NCI-H2196 (cell line): ENCODE measurements around the gene NXNL2.

ENCODE experiments used
- DNase-seq: peaks from one replicate; lab custom pipeline; 2025; ENCODE audit not compliant: unreplicated experiment; lab: John Stamatoyannopoulos, UW

The NXNL2 gene

DNA sequence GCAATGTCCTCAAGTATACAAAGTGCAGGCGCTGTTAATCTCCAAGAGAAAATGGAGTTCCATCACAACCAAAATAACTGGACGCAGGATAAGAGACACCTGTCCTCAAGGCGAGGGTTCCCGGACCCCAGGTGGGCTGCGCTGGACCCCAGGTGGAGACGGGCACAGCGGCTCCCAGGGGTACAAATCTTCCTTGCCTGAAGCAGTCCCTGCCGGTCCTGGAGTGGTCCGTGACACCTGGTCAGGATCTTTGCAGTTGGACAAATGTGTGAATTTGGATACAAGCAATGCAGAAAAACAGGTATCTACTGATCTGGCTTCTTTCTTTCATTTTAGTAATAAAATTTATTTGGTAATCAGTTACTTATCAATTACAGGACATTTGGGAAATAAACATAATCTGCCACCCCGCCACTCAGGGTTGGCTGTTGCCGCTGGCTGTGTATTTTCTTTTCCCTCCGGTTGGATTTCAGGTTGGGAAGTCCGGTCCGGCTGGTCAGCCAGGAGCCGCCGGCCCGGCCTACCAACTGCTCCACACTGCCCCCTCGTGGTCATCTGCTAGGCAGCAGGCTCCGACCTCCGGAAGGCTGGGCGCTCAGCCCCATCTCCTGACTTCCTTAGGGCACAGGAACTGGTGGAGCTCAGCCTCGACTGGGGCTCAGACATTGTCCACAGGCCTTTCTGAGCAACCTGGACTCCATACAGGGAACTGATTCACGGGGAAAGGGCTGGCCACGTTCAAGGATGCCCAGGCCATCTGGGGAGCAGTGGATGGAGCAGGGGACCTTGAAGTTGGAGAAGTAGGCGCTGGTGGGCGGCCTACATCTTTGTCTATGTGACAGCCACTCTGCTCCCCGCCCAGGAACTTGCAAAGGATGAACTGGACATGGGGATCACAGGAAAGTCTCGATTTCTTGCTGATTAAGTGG is 43.4 kb downstream of the NXNL2 start:
- peak; percentile 72 for DNase-seq

DNA sequence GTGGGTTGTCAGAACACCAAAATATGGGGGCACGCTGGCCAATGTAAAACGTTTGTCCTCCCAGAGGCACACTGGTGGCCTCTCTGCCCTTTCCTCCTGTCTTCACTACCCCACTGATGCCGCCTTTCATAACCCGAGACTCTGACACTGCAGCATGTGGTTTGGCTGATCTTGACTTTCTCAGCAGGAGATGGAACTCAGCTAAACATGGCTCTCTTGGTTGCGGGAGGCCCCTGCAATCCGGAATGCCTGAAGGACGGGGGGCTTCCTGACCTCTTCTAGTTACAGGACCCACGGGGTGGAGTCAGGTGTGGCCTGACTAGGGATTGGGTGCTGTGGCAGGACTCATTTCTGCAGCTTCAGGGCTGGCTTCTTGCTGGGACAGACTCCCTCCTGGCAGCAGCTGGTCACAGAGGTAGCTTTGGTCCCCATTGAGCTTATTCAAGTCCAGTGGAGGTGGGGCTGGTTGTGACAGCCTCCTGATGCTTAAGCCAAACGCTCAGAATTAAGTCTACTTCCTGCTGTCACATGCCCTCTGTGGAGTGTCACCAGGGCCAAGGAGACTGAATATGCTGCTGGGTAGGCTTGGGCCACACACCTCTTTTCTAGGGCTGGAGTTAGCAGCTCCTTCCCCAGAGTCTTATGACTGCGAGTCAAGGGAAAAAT is 44.2 kb downstream of the NXNL2 start:
- DNase-seq, result no peak

DNA sequence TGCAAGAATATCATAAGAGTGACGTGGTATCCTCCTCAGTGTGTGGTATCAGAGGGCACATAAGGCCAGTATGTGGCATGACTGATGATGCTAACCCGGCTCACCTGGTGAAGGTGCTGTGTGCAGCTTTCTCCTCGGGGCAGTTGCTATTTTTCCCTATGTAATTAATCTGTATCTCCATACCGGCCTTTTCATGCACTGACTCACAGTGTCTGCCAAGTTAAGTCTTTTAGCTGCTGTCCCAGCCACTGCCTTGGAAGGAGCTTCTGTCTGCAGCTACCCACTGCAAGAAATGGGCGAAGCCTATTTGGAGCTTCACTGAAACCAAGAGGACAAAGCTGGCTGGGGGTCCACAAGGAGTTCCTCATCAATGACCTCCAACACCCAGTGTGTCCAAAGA is 46.0 kb downstream of the NXNL2 start:
- no peak for DNase-seq

DNA sequence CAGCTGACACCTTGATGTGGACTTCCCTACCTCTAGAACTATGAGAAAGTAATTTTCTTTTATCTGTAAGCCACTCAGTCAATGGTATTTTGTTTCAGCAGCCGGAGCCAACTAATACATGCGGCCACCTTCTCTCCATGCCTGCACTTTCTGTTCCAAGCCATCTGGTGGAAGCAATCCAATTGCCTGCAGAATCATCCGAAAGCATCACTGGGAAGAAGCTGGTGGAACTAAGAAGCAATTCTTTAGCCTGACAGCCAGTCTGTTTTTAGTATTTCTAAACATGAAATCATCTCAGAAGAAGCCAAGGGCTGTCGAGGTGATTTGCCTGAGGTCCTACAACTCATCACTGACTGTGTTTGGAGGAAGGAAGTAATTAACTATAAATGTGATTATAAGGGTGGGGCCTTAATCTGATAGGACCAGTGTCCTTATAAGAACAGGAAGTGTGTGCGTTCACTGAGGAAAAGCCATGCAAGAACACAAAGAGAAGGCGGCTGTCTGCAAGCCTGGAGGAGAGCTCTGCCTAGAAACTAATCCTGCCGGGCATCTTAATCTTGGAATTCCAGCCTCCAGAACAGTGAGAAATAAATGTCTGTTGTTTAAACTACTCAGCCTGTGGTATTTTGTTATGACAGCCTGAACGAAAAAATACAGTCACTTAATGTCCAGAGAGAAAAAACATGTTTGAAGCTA is 49.1 kb downstream of the NXNL2 start:
- DNase-seq, result no peak

DNA sequence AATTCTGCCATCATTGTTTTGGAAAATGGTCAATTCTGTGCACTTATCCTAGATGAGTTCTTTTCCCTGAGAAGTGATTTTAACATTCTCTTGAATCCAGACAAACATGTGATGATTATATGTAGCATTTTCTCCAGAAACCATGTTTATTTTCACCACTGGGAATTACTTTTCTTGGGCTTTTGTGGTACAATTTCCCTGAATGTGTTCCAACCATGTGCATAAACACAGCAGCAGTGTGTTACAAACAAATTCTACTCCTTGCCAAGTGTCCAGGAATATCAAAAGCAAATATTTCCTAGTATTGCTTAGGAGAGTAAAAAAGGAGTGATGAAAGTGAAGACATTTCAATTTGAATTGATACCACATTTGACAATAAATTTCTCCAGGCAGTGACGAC is 50.4 kb downstream of the NXNL2 start:
- no peak for DNase-seq

DNA sequence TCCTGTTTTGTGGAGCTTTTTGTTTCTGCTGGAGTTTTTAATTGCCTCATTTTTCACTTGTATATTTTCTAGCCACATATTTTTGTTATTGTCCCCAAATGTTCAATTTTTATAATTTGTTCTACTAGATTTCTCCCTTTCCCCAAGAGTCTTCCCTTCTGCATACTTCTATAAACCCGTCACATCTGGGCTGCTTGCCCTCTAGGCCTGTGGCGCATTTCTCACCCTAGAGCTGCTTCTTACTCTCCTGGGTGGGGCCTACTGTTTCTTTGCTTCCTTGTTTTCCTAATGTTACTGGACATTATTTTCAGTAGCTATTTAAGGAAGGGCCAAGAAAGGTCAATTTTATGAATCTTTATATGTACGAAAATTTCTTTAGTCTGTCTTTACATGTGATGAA is 51.5 kb downstream of the NXNL2 start:
- DNase-seq, result no peak

DNA sequence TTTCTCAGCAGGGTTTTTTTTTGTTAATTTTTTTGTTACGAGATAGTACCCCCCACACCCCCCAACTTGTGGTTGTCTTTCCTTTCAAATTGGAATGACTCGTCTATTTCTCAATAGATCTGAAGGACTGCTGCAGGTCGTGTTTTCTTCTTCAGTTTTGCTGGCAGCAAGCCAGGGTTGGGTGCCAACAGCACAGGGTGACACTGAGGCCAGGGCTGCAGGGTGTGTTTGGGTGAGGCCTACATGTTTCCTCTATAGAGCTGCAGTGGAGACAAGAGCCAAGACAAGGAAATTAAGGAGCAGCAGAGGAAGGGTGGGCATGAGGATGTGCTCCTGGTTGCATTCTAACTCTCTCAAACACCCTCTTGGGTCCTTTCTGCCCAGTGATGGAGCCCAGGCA is 52.2 kb downstream of the NXNL2 start:
- DNase-seq, result no peak

DNA sequence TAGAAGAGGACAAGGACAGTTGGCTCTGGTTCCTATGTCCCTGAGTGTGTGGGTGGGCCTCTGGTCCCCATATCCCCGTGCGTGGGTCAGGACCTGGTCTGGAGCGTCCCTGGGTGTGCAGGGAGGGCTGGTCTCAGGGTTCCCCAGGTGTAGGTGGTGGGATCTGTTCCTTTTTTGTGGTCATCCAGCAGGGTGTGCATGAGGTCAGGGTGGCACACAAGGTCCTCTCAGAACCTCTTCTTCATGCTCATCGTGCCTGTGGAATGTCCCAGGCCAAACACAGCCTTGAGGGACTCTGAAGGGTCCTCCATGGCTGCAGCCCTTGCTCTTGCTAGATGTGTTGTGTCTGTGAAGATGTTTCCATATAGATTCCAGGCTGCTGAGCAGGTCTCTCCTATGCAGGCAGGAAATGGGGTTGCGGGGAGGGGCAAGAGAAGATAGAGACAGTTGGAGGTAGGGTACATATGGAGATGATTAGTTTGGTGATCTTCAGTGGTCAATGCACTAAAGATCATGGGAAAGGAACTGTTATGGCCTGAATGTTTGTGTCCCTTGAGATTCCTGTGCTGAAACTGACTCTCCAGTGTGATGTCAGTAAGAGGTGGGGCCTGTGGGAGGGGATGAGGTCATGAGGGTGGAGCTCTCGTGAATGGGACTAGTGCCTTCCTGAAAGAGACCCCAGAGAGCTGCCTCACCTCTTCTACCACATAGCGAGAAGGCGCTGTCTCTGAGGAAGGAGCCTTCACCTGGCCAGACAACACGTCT is 53.1 kb downstream of the NXNL2 start:
- no peak for DNase-seq

DNA sequence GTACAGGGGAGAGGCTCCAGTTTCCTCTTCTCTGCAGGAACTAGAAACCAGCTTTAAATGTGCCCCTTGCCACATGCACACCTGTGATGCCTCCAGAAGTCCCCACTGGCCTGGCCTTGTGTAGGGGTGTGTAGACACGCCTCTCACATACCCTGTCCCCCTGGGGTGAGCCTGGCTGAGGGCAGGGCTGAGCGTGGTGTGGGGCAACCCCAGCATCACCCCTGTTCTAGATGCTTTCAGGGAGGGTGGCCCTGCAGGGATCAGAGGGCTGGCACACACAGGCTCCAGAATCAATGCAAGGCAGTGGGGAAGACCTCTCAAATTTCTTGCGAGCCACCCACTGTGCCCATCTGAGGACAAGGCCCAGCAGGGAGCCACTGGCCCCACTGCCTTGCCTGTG is 54.7 kb downstream of the NXNL2 start:
- DNase-seq, result no peak

DNA sequence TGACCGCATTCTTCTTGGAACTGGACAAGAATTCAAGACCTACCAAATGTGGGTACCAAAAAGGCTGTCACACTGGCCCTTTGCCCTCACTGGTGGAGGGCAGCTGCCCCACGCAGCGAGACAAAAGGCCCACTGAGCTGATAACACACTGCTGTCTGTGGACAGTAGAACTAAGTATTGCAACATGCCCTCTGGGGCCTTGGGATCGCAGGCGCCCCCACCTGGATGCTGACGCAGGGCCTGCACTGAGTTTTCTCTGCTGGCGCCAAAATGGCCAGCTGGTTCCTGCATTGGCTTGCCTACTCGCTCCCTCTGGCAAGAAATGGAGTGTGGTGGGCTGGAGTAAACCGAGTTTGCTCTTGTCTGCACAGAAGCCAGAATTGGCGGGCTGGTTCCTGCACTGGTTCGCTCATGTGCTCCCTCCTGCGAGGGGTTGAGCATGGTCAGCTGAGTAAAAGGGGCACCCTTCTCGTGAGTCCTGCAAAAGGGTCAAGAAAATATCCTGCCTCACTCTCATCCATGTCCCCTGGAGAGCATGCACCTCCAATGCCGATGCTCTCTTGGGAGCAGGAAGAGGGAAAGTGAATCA is 55.7 kb downstream of the NXNL2 start:
- DNase-seq, result no peak

DNA sequence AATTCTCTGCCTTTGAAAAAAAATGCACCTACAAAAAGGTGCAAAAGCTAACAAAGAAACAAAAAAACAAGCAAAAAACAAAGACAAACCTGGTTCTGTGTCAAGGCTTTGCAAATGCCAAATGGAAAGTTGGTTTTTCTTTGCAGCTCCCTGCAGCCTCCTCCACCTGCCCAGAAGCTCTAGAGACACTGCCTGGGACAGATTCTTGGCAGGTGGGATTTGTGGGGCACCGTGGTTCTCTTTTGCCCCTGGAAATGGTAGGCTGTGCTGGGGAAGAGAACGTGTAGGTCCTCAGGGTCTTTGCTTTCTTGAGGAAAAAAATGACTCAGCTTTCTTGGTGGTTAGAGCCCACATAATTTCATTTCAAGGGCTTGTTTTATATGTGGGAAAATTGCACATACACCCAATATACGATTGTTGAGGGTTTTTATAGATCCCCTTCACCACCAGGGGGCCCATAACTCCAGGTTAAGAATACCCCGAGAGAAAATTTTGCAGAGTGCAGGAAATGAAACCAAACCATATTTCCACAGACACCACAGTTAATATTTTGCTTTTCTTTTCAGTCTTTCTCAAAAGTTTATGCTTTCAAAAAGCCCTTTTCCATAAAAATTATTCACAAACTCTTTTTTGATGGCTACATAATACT is 58.7 kb downstream of the NXNL2 start:
- peak; percentile 24 for DNase-seq
